Stomach (tissue), 4 donors: Measurements from ENCODE around the gene ALK.

Source experiments
- EP300 ChIP-seq: sonication (generic); formaldehyde crosslinking; IDR thresholded peaks from one replicate; pipeline ENCODE4 v1.6.1; 2017; ENCODE audit warnings: antibody characterized with exemption
- POLR2A ChIP-seq, 4 donors: fragments of 450-650 bp; IDR thresholded peaks; one replicate each; pipeline ENCODE4 v1.6.1; 2016; ENCODE audit warnings: antibody characterized with exemption in 4 of 4, control low read depth in 2 of 4, mild to moderate bottlenecking in 1 of 4, moderate library complexity in 1 of 4
- POLR2AphosphoS5 ChIP-seq, 3 donors: sonication (generic); formaldehyde crosslinking; IDR thresholded peaks; one replicate each; pipeline ENCODE4 v1.6.1; 2016; ENCODE audit warnings: antibody characterized with exemption in 3 of 3
- TF ChIP-seq, protein P1 (sequence below), 7 experiments: fragments of 450-650 bp in 4 of 7; fragments of 200-600 bp in 3 of 7; sonication (generic) in 3 of 7; IDR thresholded peaks; one replicate each; pipeline ENCODE4 v1.5.1; 2016 to 2019; ENCODE audit warnings: antibody characterized with exemption in 7 of 7, control low read depth in 2 of 7, mild to moderate bottlenecking in 1 of 7

DNA sequence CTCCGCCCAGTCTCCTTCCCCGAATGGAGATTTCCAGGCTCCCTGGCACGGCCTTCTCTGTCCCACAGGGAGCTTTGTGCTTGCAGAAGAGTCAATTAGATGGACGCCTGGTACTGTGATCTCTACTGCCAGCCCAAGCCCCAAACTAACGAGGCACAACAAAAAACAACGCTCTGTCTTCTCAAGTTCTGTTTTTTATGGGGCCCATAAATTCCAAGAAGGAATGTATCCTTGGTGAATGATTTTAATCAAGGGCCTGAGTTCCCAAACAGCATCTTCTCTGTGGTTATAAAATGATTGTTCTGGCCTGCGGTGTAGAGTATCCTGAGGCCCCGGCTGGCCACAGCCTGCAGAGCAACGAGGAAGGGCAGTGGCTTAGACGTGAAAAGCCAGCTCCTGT, 586.7 kb downstream of the ALK start:
- TF ChIP-seq, protein P1, sequence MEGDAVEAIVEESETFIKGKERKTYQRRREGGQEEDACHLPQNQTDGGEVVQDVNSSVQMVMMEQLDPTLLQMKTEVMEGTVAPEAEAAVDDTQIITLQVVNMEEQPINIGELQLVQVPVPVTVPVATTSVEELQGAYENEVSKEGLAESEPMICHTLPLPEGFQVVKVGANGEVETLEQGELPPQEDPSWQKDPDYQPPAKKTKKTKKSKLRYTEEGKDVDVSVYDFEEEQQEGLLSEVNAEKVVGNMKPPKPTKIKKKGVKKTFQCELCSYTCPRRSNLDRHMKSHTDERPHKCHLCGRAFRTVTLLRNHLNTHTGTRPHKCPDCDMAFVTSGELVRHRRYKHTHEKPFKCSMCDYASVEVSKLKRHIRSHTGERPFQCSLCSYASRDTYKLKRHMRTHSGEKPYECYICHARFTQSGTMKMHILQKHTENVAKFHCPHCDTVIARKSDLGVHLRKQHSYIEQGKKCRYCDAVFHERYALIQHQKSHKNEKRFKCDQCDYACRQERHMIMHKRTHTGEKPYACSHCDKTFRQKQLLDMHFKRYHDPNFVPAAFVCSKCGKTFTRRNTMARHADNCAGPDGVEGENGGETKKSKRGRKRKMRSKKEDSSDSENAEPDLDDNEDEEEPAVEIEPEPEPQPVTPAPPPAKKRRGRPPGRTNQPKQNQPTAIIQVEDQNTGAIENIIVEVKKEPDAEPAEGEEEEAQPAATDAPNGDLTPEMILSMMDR (IDR thresholded peaks at IDR 0.05): no peak
- no peak for TF ChIP-seq POLR2A (IDR thresholded peaks at IDR 0.05)
- no peak for TF ChIP-seq POLR2AphosphoS5 (IDR thresholded peaks at IDR 0.05)
- TF ChIP-seq EP300: no peak
